C4-2B (cell line): Measurements from ENCODE around the gene KLHDC4.

Experiments used
- CTCF ChIP-seq: fragments of 450-650 bp; conservative IDR thresholded peaks from 2 replicates; pipeline ENCODE4 v1.5.1; 2017; ENCODE audit warnings: mild to moderate bottlenecking
- ZFX ChIP-seq: fragments of 450-650 bp; IDR thresholded peaks from 2 replicates; pipeline ENCODE4 v1.6.1; 2017

DNA sequence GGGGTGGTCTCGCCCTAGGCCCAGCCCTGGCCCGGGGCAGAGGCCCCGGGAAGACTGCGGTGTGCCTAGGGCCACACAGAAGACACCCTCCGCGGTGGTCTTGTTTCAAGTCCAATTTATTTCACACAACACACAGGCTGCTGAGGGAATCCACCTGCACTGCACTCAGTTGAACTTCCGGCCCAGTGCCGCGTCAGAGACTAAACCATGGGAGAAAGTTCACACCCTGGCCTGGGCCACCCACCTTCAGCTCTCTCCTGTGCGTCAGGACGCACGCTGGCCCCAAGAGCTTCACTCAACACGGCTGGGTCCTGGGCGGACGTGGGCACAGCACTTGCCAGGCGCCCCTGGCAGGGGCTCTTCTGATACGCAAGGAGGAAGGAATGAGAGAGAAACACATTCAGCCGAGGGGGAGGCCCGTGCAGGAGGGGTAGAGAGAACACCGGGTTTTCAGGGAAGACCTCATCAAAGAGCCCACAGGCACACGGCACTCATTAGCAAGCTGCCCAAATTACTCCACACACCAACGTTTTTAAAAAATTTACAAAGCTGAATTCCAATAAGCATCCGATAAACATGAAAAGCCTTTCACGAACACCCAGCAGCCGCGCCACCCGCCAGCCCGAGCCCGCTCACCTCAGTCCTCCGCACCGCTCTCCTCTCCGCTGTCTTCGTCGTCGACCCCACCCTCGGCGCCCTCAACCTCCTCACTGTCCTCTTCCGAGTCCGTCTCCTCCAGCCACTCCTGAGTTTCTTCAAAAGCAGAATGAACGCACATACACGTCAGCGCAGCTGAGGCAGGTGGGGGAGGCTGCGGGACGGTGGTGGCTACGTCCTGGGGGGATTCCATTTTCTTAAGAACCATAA is 57.8 kb downstream of the KLHDC4 start:
- TF ChIP-seq CTCF (no peak), ZFX (no peak)
